HepG2 (cell line): ENCODE data around the gene STAT1. TPM values are rescaled to one million over a fixed set of nuclear protein-coding genes. Genes with fewer than 3 reads are reported as not detected.

Source experiments
- ATAC-seq: fragments of 200-7000 bp; cut with Tn5 transposase; 3 replicates; pipeline ENCODE4 v1.9.1; 2020; ENCODE audit warnings: mild to moderate bottlenecking, moderate library complexity
- BruUV-seq: library from RNA; stranded (reverse); fragments of 400-500 nt; replicated peaks from 2 replicates; lab custom pipeline; 2021; lab: Mats Ljungman, UMichigan
- CTCF ChIA-PET: fragments of 300-600 bp; formaldehyde crosslinking; extraction: SDS; loops from one replicate; lab custom pipeline; 2021; ENCODE audit warnings: low total read pairs, inconsistent platforms, low intra/inter-chr PET ratio; lab: Yijun Ruan, JAX
- POLR2A ChIA-PET: fragments of 350-600 bp; sonication (Branson Sonifier 250); formaldehyde crosslinking; loops from one replicate; lab custom pipeline; 2020; ENCODE audit warnings: antibody characterized with exemption, inconsistent platforms; lab: Yijun Ruan, JAX
- DNase-seq: peaks from one replicate; pipeline ENCODE4 v3.0.0-alpha.2; 2015; ENCODE audit warnings: low spot score
- FAIRE-seq: peaks from 3 replicates; lab custom pipeline; 2011; peaks lifted over from hg19 to GRCh38; lab: Jason Lieb, UNC
- H2AFZ ChIP-seq: one replicate; pipeline ENCODE4 v1.6.1; 2011; ENCODE audit warnings: low read length, inconsistent platforms
- H3K27ac ChIP-seq: fragments of 300-600 bp; 3 replicates; pipeline ENCODE4 v1.8.0; 2011; ENCODE audit warnings: mixed run types, mild to moderate bottlenecking, mixed read lengths, low read length, inconsistent platforms; ENCODE audit not compliant: insufficient read depth; ENCODE audit errors: extremely low read length
- H3K27me3 ChIP-seq, 2 experiments: fragments of 200-600 bp in 1 of 2; 2 replicates in 1 of 2; 3 replicates in 1 of 2; pipeline versions ENCODE4 v1.6.0 to v1.8.0; 2011; ENCODE audit warnings: low read length in 2 of 2, mild to moderate bottlenecking in 2 of 2, moderate library complexity in 2 of 2, inconsistent platforms in 1 of 2; ENCODE audit not compliant: insufficient read depth in 2 of 2, control insufficient read depth in 1 of 2
- H3K36me3 ChIP-seq, 2 experiments: fragments of 200-600 bp in 1 of 2; replicated peaks in 1 of 2; 2 replicates in 1 of 2; 3 replicates in 1 of 2; pipeline versions ENCODE4 v1.5.1 to v1.8.0; 2011; ENCODE audit warnings: low read length in 2 of 2, inconsistent platforms in 1 of 2; ENCODE audit not compliant: insufficient read depth in 2 of 2, control insufficient read depth in 1 of 2
- H3K4me1 ChIP-seq: 2 replicates; pipeline ENCODE4 v1.5.1; 2012; ENCODE audit warnings: low read length, inconsistent platforms; ENCODE audit not compliant: insufficient read depth
- H3K4me2 ChIP-seq: 2 replicates; pipeline ENCODE4 v1.6.0; 2011; ENCODE audit warnings: low read depth, low read length, inconsistent platforms
- H3K4me3 ChIP-seq, 3 experiments: fragments of 200-600 bp in 1 of 3; sonication (generic), shearing (Covaris generic) in 1 of 3; replicated peaks in 1 of 3; 2 replicates each; pipeline ENCODE4 v1.5.1; 2011 to 2016; ENCODE audit warnings: low read length in 3 of 3, inconsistent platforms in 2 of 3, low read depth in 2 of 3, mild to moderate bottlenecking in 2 of 3, control low read depth in 1 of 3, mixed read lengths in 1 of 3; ENCODE audit not compliant: insufficient read depth in 1 of 3
- H3K79me2 ChIP-seq: one replicate; pipeline ENCODE4 v1.6.1; 2011; ENCODE audit warnings: low read length, inconsistent platforms; ENCODE audit not compliant: insufficient read depth
- H3K9ac ChIP-seq: 2 replicates; pipeline ENCODE4 v1.6.0; 2011; ENCODE audit warnings: mild to moderate bottlenecking, low read depth, low read length, inconsistent platforms; ENCODE audit not compliant: insufficient read depth
- H3K9me3 ChIP-seq: 2 replicates; pipeline ENCODE4 v1.5.1; 2012; ENCODE audit warnings: mild to moderate bottlenecking, low read length
- H4K20me1 ChIP-seq: 2 replicates; pipeline ENCODE4 v1.6.0; 2011; ENCODE audit warnings: inconsistent platforms, mild to moderate bottlenecking, low read length, moderate library complexity; ENCODE audit not compliant: insufficient read depth
- BCL6 ChIP-seq: IDR thresholded peaks from 2 replicates; pipeline ENCODE4 v1.6.1; 2016; ENCODE audit warnings: missing genetic modification reagents, missing compliant biosample characterization
- BCLAF1 ChIP-seq: fragments of 450-650 bp; IDR thresholded peaks from 2 replicates; pipeline ENCODE4 v1.6.1; 2017; ENCODE audit warnings: mild to moderate bottlenecking
- FOXA1 ChIP-seq, 2 experiments: fragments of 450-650 bp in 1 of 2; sonication (generic) in 1 of 2; formaldehyde crosslinking in 1 of 2; IDR thresholded peaks; 2 replicates each; pipeline versions ENCODE4 v1.4.0 to v1.6.1; 2016 to 2020; ENCODE audit warnings: missing genetic modification reagents in 1 of 2
- HIVEP1 ChIP-seq: sonication (generic); formaldehyde crosslinking; IDR thresholded peaks from 2 replicates; pipeline ENCODE4 v1.4.0; 2020; ENCODE audit warnings: mild to moderate bottlenecking, missing genetic modification reagents
- NFE2L2 ChIP-seq: fragments of 150-350 bp; IDR thresholded peaks from 2 replicates; pipeline ENCODE4 v1.6.1; 2014; ENCODE audit warnings: low read length
- NFYB ChIP-seq: sonication (generic); formaldehyde crosslinking; IDR thresholded peaks from 2 replicates; pipeline ENCODE4 v1.4.0; 2020; ENCODE audit warnings: missing genetic modification reagents
- PHF21A ChIP-seq: sonication (generic); formaldehyde crosslinking; IDR thresholded peaks from 2 replicates; pipeline ENCODE4 v1.5.0; 2020; ENCODE audit warnings: mild to moderate bottlenecking, missing genetic modification reagents
- SOX6 ChIP-seq, 2 experiments: fragments of 450-650 bp in 1 of 2; sonication (generic) in 1 of 2; formaldehyde crosslinking in 1 of 2; IDR thresholded peaks; 2 replicates each; pipeline versions ENCODE4 v1.4.0 to v1.6.1; 2017 to 2020; ENCODE audit warnings: antibody characterized with exemption in 1 of 2, mild to moderate bottlenecking in 1 of 2, missing genetic modification reagents in 1 of 2
- SRF ChIP-seq: IDR thresholded peaks from 2 replicates; pipeline ENCODE4 v1.6.1; 2011; ENCODE audit warnings: mild to moderate bottlenecking, low read depth, low read length, moderate library complexity
- ZFP37 ChIP-seq: sonication (generic); formaldehyde crosslinking; IDR thresholded peaks from 2 replicates; pipeline ENCODE4 v1.4.0; 2020; ENCODE audit warnings: missing genetic modification reagents, borderline replicate concordance
- ZNF296 ChIP-seq: sonication (generic); formaldehyde crosslinking; conservative IDR thresholded peaks from 2 replicates; pipeline ENCODE4 v1.5.0; 2020; ENCODE audit warnings: mild to moderate bottlenecking, missing genetic modification reagents
- ZNF674 ChIP-seq: sonication (generic); formaldehyde crosslinking; IDR thresholded peaks from 2 replicates; pipeline ENCODE4 v1.5.0; 2020; ENCODE audit warnings: low read depth, mild to moderate bottlenecking, missing genetic modification reagents
- ZNF678 ChIP-seq: sonication (generic); formaldehyde crosslinking; IDR thresholded peaks from 2 replicates; pipeline ENCODE4 v1.4.0; 2020; ENCODE audit warnings: mild to moderate bottlenecking, missing genetic modification reagents
- ZNF75D ChIP-seq: sonication (generic); formaldehyde crosslinking; IDR thresholded peaks from 2 replicates; pipeline ENCODE4 v1.8.1; 2023; ENCODE audit warnings: missing genetic modification reagents, mild to moderate bottlenecking, borderline replicate concordance
- ZNF781 ChIP-seq: sonication (generic); formaldehyde crosslinking; IDR thresholded peaks from 2 replicates; pipeline ENCODE4 v1.5.1; 2020; ENCODE audit warnings: borderline replicate concordance, mild to moderate bottlenecking, missing genetic modification reagents; ENCODE audit errors: not compliant biosample characterization
- ZNF816 ChIP-seq: sonication (generic); formaldehyde crosslinking; IDR thresholded peaks from 2 replicates; pipeline ENCODE4 v1.8.0; 2022; ENCODE audit warnings: missing genetic modification reagents, mild to moderate bottlenecking, borderline replicate concordance
- WGBS: methylation state at CpG from one replicate; pipeline ENCODE4 v1.1.6; 2017; ENCODE audit warnings: low lambda C conversion rate; 5-methylcytosine and 5-hydroxymethylcytosine counted together
- in situ Hi-C: cut with HindIII; loops from 2 replicates; pipeline ENCODE4 v1.10.0; 2017; ENCODE audit warnings: low pct_unique_long_range_greater_than_20kb; ENCODE audit not compliant: extremely low pct_ligation_motif_present
- intact Hi-C: fragments of 100-400 bp; cut with micrococcal nuclease; formaldehyde crosslinking; loops from one replicate; pipeline ENCODE4 v1.10.0; 2022; ENCODE audit not compliant: unreplicated experiment
- polyA plus RNA-seq, 8 experiments: library from polyadenylated mRNA; depleted of rRNA in 3 of 8; stranded (reverse) in 7 of 8; unstranded in 1 of 8; fragments of >200 nt; fragmentation: Illumina TruSeq in 4 of 8; extraction: Trizol in 4 of 8; gene quantifications; 2 replicates each; pipeline versions ENCODE4 v1.2.1 to v1.2.3, GENCODE V29; 2011 to 2016; ENCODE audit warnings: low read depth in 4 of 8, missing spikeins in 1 of 8, mixed read lengths in 1 of 8; ENCODE audit not compliant: insufficient read depth in 1 of 8
- total RNA-seq, 5 experiments: library from RNA; depleted of rRNA; stranded (reverse); fragments of >200 nt; fragmentation: Illumina TruSeq; extraction: Trizol; gene quantifications; 2 replicates each; pipeline ENCODE4 v1.2.3, GENCODE V29; 2016; ENCODE audit warnings: low read depth in 1 of 5
- TF ChIP-seq, protein P1 (sequence below): sonication (generic); formaldehyde crosslinking; IDR thresholded peaks from 2 replicates; pipeline ENCODE4 v1.4.0; 2020; ENCODE audit warnings: missing genetic modification reagents

STAT1 gene
- total and polyA plus RNA-seq, 2 of the 13 experiments (the other 11 are each of a cell fraction or from before 2014, with no cell fraction given): 21.8 to 59.6 TPM

DNA sequence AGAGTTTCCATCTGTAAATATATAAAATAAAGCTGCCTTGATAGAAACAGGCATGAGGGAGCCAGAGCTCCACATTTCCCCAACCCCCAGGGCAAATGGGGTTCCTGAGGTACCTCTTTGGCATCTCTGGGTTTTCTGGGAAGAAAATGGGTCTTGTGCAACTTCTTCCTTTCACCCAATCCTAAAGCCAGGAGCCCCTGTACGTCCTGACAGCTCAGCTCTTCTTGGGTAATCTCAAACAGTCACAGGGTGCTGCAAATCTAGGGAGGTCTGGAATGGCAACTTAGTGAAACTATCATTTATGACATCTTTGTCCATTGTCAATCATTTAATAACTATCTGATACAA, 36.6 kb upstream of the STAT1 start (continued):
- TF ChIP-seq ZNF781 (CRISPR knock-in tag) (no peak), ZNF296 (CRISPR knock-in tag) (no peak)

DNA sequence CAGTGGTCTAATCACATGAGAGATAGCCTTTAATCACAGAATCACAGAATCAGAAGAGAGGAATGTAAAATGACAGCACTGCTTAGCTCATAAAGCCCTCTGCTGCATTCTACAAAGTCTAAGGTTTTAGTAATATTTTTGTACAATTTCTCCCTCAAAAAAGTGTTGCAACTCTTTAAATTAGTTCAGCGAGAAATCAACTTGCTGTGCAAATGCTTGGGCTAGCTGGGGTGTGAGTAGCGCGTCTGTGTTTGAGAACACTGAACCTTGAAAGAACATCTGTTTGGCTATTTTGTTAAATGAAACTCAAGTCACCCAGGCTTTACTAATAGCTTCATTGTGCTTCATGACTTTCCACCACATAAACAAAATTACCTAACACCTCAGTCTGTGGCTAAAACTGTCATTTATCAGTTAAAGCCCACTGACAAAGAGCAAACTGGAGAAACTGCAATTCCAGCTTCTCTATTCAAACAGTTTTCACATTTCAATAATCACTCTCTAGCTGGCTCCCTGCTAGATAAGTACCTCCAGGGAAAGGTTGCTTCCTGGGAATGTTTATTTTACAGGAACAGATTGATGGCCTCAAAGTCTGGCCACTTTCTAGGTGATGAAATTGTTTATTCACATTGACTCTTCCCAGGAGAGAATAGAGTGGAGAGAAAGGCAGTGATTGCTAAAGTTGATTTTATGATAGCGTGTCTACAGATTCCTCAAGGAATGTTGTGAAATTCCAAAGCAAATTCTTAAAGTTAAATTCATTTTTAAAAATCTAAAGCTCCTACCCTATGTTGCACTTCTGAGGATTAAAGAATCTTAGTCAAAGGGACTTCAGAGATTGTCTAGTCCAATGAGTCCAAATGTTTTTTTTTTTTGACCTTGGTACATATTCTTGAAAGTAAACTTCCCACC, 36.0 kb upstream of the STAT1 start:
- Histone ChIP-seq H3K4me3 (no peak overlapping the region), H3K9ac (no peak overlapping the region), H3K36me3 (no peaks in the 10 kb centered on the region), H3K27ac (peak overlapping the region; percentile 14), H3K27me3 (peaks cover 1 to 5% of the 10 kb centered on the region in 2 experiments; a peak in 3 of 5 replicates), H4K20me1 (no peaks in the 10 kb centered on the region), H2AFZ (no peak overlapping the region), H3K79me2 (no peaks in the 10 kb centered on the region), H3K4me2 (no peak overlapping the region; the same call in 1 of the 2 replicates), H3K4me1 (peaks cover 17% of the 10 kb centered on the region), H3K9me3 (no peaks in the 10 kb centered on the region)
- DNase-seq (peak; percentile 76), ATAC-seq (peak; percentile 89), FAIRE-seq (peak; percentile 4)
- ChIA-PET POLR2A (no interaction called here), CTCF (no interaction called here)
- BruUV-seq: no TSS peak
- intact Hi-C loops: loop anchor here (5.0 kb wide), 2 partner anchors 167 to 452 kb away; no protein-coding TSS in a partner anchor
- 1% methylated on average over 4 of the region's 4 CpGs for WGBS
- in situ Hi-C loops: loop anchor here (5.0 to 25.0 kb wide), 2 partner anchors 102 to 462 kb away; partner anchors contain the start of gene STAT4
- TF ChIP-seq ZNF674 (no peak), ZNF75D (CRISPR knock-in tag) (no peak), PHF21A (CRISPR knock-in tag) (peak; percentile 82), ZNF816 (CRISPR knock-in tag) (no peak), ZNF678 (no peak), NFE2L2 (no peak), HIVEP1 (CRISPR knock-in tag) (no peak), NFYB (CRISPR knock-in tag) (no peak), BCLAF1 (no peak), ZFP37 (no peak), FOXA1 (IDR thresholded peaks at IDR 0.05) (no peak), FOXA1 (CRISPR knock-in tag; IDR thresholded peaks at IDR 0.05) (no peak), SOX6 (IDR thresholded peaks at IDR 0.05) (no peak), SOX6 (CRISPR knock-in tag; IDR thresholded peaks at IDR 0.05) (peak; percentile 79), BCL6 (CRISPR knock-in tag) (peak; percentile 88), SRF (0 out of 2 replicates have a peak, but pooled peaks have one; percentile 33)
- TF ChIP-seq, protein P1, sequence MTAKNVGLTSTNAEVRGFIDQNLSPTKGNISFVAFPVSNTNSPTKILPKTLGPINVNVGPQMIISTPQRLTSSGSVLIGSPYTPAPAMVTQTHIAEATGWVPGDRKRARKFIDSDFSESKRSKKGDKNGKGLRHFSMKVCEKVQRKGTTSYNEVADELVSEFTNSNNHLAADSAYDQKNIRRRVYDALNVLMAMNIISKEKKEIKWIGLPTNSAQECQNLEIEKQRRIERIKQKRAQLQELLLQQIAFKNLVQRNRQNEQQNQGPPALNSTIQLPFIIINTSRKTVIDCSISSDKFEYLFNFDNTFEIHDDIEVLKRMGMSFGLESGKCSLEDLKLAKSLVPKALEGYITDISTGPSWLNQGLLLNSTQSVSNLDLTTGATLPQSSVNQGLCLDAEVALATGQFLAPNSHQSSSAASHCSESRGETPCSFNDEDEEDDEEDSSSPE (CRISPR knock-in tag): no peak
